SKM-1 treated with dmso at 0.1 percent for 144 hours (cell line): ENCODE measurements around the gene FHIT.
"Not testable (repeated sequence)": the region's sequence is repeated elsewhere in the genome, so short reads cannot be mapped to it uniquely, and the experiment has no call there.

Experiments used
- DNase-seq: peaks from one replicate; lab custom pipeline; 2025; ENCODE audit not compliant: unreplicated experiment; lab: John Stamatoyannopoulos, UW

The FHIT gene

DNA sequence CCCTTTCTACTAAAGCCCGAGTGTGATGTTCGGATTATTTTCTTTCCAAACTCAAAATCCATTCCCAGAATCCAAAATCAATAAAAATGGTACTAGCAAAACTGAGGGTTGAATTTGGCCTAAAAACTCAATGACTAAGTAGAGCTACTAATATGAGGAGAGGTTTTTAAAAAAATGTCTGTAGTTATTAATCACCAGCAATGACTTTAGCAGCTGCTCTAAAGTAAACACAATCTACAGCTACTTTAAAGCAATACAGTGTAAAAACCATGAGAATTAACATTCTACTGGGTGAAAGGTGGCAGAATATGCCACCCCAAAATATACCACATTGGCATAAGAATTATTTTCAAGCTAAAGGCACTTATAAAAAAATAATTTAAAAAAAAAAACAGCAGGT, 23.5 kb downstream of the FHIT start:
- no peak for DNase-seq

- DNase-seq = no peak
Measured at GRCh38 chr3:61226166-61226686, 25.0 kb downstream of the FHIT start.

DNA sequence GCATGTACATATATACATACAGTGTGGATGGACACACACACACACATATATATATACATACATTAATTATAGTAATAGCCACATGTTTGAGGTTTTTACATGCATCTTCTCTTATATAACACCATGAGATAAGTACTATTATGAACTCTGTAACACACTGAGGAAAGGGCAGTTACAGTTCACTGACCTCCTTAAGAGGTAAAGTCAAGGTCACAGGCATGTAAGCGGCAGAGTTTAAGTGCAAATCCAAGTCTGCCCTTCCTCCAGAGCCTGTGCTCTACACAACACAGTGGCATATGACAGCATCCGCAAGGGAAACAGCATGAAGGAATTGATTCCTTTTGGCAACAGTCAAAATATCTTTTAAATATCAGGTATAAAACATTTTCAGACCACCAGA, 26.4 kb downstream of the FHIT start:
- DNase-seq = no peak

- no peak for DNase-seq
Measured at GRCh38 chr3:61223451-61223850, 27.8 kb downstream of the FHIT start.

DNA sequence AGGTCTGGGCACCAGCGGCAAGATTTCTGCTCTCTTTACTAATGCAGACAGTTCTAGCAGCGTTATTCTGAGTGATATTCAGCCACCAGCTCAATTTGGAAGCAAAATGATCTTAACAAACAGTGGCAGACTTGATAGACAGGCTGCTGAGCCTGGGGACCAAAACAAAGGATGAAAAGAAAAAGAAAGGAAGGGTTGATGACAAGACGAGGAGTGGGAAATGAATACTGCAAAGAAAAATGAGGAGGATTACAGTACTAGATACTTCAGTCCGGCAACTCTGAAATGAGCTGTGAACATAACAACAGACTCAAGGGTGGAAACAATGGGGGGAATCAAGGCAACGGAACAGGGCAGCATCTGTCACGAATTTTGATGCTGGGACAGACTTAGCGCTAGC, 28.8 kb downstream of the FHIT start:
- DNase-seq = no peak

DNA sequence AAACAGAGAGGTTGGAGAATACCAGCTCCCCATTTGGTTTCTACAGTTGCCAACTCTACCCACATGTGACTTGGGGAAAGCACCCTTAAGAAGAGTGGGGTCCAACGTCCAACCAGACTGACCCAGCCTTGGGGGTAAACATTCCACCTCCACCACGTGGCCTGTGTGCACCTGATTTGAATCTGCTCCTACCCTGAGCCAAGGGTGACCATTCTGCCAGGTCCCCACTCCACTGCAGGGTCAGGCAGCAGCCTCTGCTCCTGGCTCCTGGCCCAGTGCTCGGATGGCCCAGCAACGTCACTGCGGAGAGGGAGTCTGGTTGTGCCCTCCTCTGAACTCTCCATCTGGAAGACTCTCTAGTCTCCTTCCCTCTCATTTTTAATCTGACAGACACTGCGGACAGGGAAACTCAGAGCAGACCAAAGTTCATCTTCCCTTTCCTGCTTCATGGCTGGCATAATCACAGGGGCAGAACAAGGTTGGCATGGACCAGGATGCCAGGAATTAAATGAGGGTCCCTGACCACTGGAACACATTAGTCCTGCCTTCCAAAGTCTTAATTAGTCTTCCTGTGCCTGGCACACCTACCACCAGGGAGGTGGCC, 29.4 kb downstream of the FHIT start:
- no peak for DNase-seq

GRCh38 chr3:61218504-61218903, 32.7 kb downstream of the FHIT start:
- no peak for DNase-seq

GRCh38 chr3:61216171-61216570, 35.1 kb downstream of the FHIT start:
- not testable (repeated sequence) for DNase-seq

GRCh38 chr3:61202086-61202485, 49.2 kb downstream of the FHIT start:
- DNase-seq = no peak

GRCh38 chr3:61201071-61201470, 50.2 kb downstream of the FHIT start:
- DNase-seq = no peak

- DNase-seq = no peak
Measured at GRCh38 chr3:61200270-61200669, 51.0 kb downstream of the FHIT start.

DNA sequence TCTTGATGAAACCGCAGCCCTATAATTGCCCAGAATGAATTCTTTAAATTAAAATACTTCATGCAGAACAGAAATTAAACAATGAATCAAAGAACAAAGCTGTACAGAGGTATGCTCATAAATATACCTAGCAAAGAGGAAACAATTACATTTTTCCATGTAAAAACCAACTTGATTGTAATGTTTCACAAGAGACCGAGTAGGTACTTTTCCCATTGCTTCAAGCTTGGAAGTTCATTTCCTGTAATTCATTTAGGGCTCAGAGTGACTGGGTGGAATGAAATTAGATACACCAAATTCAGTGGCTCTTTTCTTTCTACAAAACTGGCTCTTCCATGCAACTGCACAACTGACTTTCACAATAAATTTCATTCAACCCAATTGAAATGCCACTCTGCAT, 51.4 kb downstream of the FHIT start:
- DNase-seq = no peak

- no peak for DNase-seq
Measured at GRCh38 chr3:61194892-61195538, 56.2 kb downstream of the FHIT start.

DNA sequence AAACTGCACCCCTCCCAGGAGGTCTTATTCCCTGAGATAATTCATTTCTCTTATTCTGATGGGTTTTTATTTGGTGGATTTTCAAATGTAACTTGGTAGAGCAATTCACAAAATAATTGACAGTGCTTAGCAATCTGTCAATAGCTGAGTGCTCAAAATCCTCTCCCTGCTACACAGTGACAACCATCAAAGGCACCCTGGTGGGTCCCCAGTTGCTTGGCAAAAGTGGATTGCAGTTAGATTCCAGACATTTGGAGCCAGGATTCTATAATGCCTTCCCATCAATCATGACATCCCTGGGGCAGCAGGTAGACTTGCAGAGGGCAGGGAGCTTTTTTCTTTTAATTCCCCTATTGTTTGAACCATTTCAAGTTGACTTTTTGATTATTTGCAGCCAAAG, 59.0 kb downstream of the FHIT start:
- DNase-seq = no peak

DNA sequence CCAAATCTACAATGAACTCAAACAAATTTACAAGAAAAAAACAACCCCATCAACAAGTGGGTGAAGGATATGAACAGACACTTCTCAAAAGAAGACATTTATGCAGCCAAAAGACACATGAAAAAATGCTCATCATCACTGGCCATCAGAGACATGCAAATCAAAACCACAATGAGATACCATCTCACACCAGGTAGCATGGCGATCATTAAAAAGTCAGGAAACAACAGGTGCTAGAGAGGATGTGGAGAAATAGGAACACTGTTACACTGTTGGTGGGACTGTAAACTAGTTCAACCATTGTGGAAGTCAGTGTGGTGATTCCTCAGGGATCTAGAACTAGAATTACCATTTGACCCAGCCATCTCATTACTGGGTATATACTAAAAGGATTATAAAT, 61.0 kb downstream of the FHIT start:
- DNase-seq = not testable (repeated sequence)

DNA sequence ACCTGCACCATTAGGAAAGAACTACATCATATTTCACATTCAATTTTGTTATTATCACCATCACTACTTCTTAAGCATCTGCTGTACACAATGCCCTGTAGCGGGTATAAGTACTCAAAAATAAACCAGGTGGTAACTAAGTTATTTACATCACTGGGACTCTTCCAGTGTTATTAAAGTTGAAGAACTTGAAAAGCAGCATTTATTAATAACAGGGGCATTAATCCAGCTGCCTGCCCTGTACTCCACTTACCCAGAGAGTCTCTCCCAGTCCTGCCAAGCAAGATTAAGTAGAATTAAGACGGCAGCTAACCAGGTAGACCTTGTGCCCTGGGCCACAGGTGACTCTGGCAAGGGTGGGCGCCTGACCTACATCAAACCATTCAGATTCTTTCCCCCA, 65.2 kb downstream of the FHIT start:
- no peak for DNase-seq

DNA sequence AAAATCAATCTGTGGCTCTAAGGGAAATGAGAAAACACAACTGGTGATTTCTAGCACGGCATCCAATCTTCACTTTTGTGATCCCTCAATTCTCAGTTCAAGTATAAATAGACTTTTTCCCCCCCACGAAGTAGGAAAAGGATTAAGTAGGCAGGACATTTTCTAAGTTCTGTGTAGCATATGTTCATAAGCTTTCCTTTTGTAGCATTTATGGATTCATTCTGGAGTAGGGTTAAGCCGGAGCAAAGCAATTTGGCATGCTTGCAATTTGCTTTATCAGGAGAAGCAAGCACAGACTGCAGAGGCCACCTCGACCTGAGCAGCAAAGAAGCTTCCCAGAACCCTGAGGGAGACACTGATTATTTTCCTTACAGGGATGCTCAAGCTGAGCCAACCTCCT, 66.3 kb downstream of the FHIT start:
- no peak for DNase-seq

GRCh38 chr3:61182662-61183061, 68.6 kb downstream of the FHIT start:
- DNase-seq = no peak

DNA sequence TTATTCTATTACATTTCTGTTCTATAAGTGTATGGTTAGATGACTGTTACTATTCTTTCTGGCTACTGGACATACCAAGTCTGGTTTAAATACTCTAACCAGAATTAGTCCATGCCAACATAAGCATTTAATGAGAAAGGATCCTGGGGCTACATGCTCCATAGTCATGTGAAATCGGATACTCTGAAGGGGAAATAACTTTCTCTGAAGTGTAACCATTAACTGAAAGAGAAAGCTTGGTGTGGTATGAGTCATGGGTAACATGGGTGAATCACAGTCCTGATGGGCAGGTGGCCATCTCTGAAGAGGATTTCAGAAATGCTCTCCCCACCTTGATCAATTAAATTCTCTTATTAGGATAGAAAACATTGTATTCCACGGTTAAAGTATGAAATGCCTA, 69.4 kb downstream of the FHIT start:
- no peak for DNase-seq

GRCh38 chr3:61180206-61180605, 71.0 kb downstream of the FHIT start:
- no peak for DNase-seq

GRCh38 chr3:61178167-61178566, 73.1 kb downstream of the FHIT start:
- no peak for DNase-seq

- no peak for DNase-seq
Measured at GRCh38 chr3:61177450-61177849, 73.8 kb downstream of the FHIT start.

DNA sequence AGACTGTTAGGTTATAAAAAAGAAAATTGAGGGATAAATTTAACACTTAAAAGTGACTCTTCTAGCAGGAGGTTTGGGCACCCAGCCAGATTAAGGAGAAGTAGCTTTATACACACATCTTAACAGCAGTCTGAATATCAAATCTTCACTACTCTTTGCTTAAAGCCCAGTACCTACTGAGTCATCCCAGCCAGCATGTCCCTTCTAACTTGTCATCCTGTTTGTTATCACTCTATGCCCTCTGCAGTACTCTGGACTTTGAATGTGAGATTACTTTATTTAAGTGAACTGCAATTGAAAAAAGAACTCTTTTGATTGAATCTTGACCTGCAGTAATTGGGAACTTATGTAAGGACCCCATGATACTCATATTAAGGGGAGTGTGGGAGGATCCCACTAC, 77.6 kb downstream of the FHIT start:
- DNase-seq = no peak
